ENCODE data around the gene RASGRP3.
"Not testable (repeated sequence)": the region's sequence is repeated elsewhere in the genome, so short reads cannot be mapped to it uniquely, and the experiment has no call there.

The RASGRP3 gene

GRCh38 chr2:33457556-33458247 lies 18.7 kb upstream of the RASGRP3 start:
- DNase-seq = no peak

GRCh38 chr2:33458248-33458819 lies 18.1 kb upstream of the RASGRP3 start:
- no peak for DNase-seq

GRCh38 chr2:33459745-33460144 lies 16.7 kb upstream of the RASGRP3 start:
- DNase-seq = no peak

GRCh38 chr2:33462512-33462911 lies 13.9 kb upstream of the RASGRP3 start:
- DNase-seq = not testable (repeated sequence)

- no peak for DNase-seq
Measured at GRCh38 chr2:33467413-33467812, 9.0 kb upstream of the RASGRP3 start.

- no peak for DNase-seq
Measured at GRCh38 chr2:33469238-33469637, 7.2 kb upstream of the RASGRP3 start.

- DNase-seq = peak; percentile 52
Measured at GRCh38 chr2:33475224-33476130, 972 bp upstream of the RASGRP3 start.

GRCh38 chr2:33476793-33477190 lies 343 bp downstream of the RASGRP3 start:
- DNase-seq = no peak

- DNase-seq = no peak
Measured at GRCh38 chr2:33477473-33478468, 1.3 kb downstream of the RASGRP3 start.

- DNase-seq = no peak
Measured at GRCh38 chr2:33478968-33479731, 2.7 kb downstream of the RASGRP3 start.

GRCh38 chr2:33482518-33482917 lies 6.1 kb downstream of the RASGRP3 start:
- no peak for DNase-seq

GRCh38 chr2:33484042-33484621 lies 7.7 kb downstream of the RASGRP3 start:
- DNase-seq = no peak

GRCh38 chr2:33485051-33485450 lies 8.6 kb downstream of the RASGRP3 start:
- no peak for DNase-seq

- no peak for DNase-seq
Measured at GRCh38 chr2:33486544-33486943, 10.1 kb downstream of the RASGRP3 start.

- DNase-seq = no peak
Measured at GRCh38 chr2:33488178-33488690, 11.8 kb downstream of the RASGRP3 start.

- no peak for DNase-seq
Measured at GRCh38 chr2:33488715-33489540, 12.5 kb downstream of the RASGRP3 start.

GRCh38 chr2:33489835-33490431 lies 13.5 kb downstream of the RASGRP3 start:
- DNase-seq = no peak

GRCh38 chr2:33491441-33492084 lies 15.1 kb downstream of the RASGRP3 start:
- DNase-seq = no peak
